Ectodermal cell (in vitro differentiated cells): ENCODE data around the gene PNPT1.
"Not testable (repeated sequence)": the region's sequence is repeated elsewhere in the genome, so short reads cannot be mapped to it uniquely, and the experiment has no call there.

Experiments used
- H3K27ac ChIP-seq: 2 replicates; pipeline ENCODE4 v1.7.0; 2013; ENCODE audit warnings: mild to moderate bottlenecking, low read depth, low read length; ENCODE audit not compliant: insufficient read depth, poor library complexity, severe bottlenecking
- H3K27me3 ChIP-seq: 2 replicates; pipeline ENCODE4 v1.7.0; 2013; ENCODE audit warnings: mild to moderate bottlenecking, low read length; ENCODE audit not compliant: insufficient read depth, control insufficient read depth, poor library complexity, severe bottlenecking
- H3K36me3 ChIP-seq: one replicate; pipeline ENCODE4 v1.7.0; 2013; ENCODE audit warnings: low read length; ENCODE audit not compliant: control insufficient read depth, insufficient read depth
- H3K4me1 ChIP-seq: one replicate; pipeline ENCODE4 v1.7.0; 2013; ENCODE audit warnings: low read length; ENCODE audit not compliant: control insufficient read depth, insufficient read depth
- H3K4me3 ChIP-seq: 2 replicates; pipeline ENCODE4 v1.7.0; 2013; ENCODE audit warnings: low read depth, low read length, control low read depth; ENCODE audit not compliant: insufficient read depth
- H3K9me3 ChIP-seq: 2 replicates; pipeline ENCODE4 v1.7.0; 2013; ENCODE audit warnings: mild to moderate bottlenecking, low read length, moderate library complexity; ENCODE audit not compliant: control insufficient read depth
- WGBS, 2 experiments: methylation state at CpG; one replicate each; pipeline ENCODE4 v1.1.7; 2013; ENCODE audit warnings: missing lambda C conversion rate in 2 of 2; 5-methylcytosine and 5-hydroxymethylcytosine counted together

Gene PNPT1

GRCh38 chr2:55718165-55719008 is 24.7 kb upstream of the PNPT1 start:
- H3K9me3 ChIP-seq = no peaks in the 10 kb centered on the region
- WGBS, 2 experiments = 34 to 50% methylated on average over 7 to 10 of the region's 11 CpGs
- no peak overlapping the region for H3K27ac ChIP-seq
- no peaks in the 10 kb centered on the region for H3K36me3 ChIP-seq
- no peaks in the 10 kb centered on the region for H3K4me1 ChIP-seq
- no peak overlapping the region for H3K4me3 ChIP-seq
- H3K27me3 ChIP-seq = no peaks in the 10 kb centered on the region

GRCh38 chr2:55715626-55716025 is 22.0 kb upstream of the PNPT1 start:
- WGBS, 2 experiments = 90 to 100% methylated on average over 4 of the region's 4 CpGs
- H3K4me1 ChIP-seq = peaks cover 4% of the 10 kb centered on the region
- no peak overlapping the region for H3K4me3 ChIP-seq
- no peaks in the 10 kb centered on the region for H3K36me3 ChIP-seq
- H3K27me3 ChIP-seq = no peaks in the 10 kb centered on the region
- no peaks in the 10 kb centered on the region for H3K9me3 ChIP-seq
- H3K27ac ChIP-seq = no peak overlapping the region

- H3K36me3 ChIP-seq, H3K4me3 ChIP-seq, H3K27ac ChIP-seq, H3K27me3 ChIP-seq, H3K9me3 ChIP-seq, H3K4me1 ChIP-seq: not testable (repeated sequence)
- 87 to 93% methylated on average over 3 of the region's 3 CpGs for WGBS, 2 experiments
These were observed 21.5 kb upstream of the PNPT1 start for GRCh38 chr2:55715178-55715577.

GRCh38 chr2:55712477-55713060 is 18.9 kb upstream of the PNPT1 start:
- Histone ChIP-seq H3K36me3 (no peaks in the 10 kb centered on the region), H3K27me3 (no peaks in the 10 kb centered on the region), H3K4me1 (peaks cover 4% of the 10 kb centered on the region), H3K27ac (no peak overlapping the region), H3K9me3 (no peaks in the 10 kb centered on the region), H3K4me3 (no peak overlapping the region)
- 73 to 76% methylated on average over 6 of the region's 6 CpGs for WGBS, 2 experiments

GRCh38 chr2:55710025-55710424 is 16.4 kb upstream of the PNPT1 start:
- Histone ChIP-seq H3K36me3 (no peaks in the 10 kb centered on the region), H3K27me3 (no peaks in the 10 kb centered on the region), H3K4me1 (peaks cover 4% of the 10 kb centered on the region), H3K4me3 (no peak overlapping the region), H3K9me3 (no peaks in the 10 kb centered on the region), H3K27ac (no peak overlapping the region)

- Histone ChIP-seq H3K4me3 (no peak overlapping the region), H3K27me3 (no peaks in the 10 kb centered on the region), H3K4me1 (peaks cover 4% of the 10 kb centered on the region), H3K27ac (no peak overlapping the region), H3K9me3 (no peaks in the 10 kb centered on the region), H3K36me3 (no peaks in the 10 kb centered on the region)
- 100% methylated on average over 1 of the region's 1 CpG; no CpG with 5 or more reads in 1 of the 2 experiments for WGBS, 2 experiments
These were observed 14.1 kb upstream of the PNPT1 start for GRCh38 chr2:55707751-55708150.

GRCh38 chr2:55706258-55706657 is 12.6 kb upstream of the PNPT1 start:
- not testable (repeated sequence) for H3K36me3 ChIP-seq, H3K9me3 ChIP-seq, H3K4me3 ChIP-seq, H3K27me3 ChIP-seq, H3K27ac ChIP-seq, H3K4me1 ChIP-seq
- WGBS, 2 experiments = 96 to 100% methylated on average over 1 of the region's 4 CpGs

GRCh38 chr2:55705027-55705653 is 11.5 kb upstream of the PNPT1 start:
- H3K4me1 ChIP-seq = no peaks in the 10 kb centered on the region
- no peak overlapping the region for H3K27ac ChIP-seq
- no peak overlapping the region for H3K4me3 ChIP-seq
- no peaks in the 10 kb centered on the region for H3K9me3 ChIP-seq
- no peaks in the 10 kb centered on the region for H3K27me3 ChIP-seq
- H3K36me3 ChIP-seq = no peaks in the 10 kb centered on the region
- WGBS, 2 experiments = 80 to 83% methylated on average over 6 to 7 of the region's 7 CpGs

GRCh38 chr2:55703350-55703749 is 9.7 kb upstream of the PNPT1 start:
- H3K4me1 ChIP-seq = no peaks in the 10 kb centered on the region
- H3K27ac ChIP-seq = no peak overlapping the region
- H3K4me3 ChIP-seq = no peak overlapping the region
- H3K27me3 ChIP-seq = no peaks in the 10 kb centered on the region
- H3K36me3 ChIP-seq = no peaks in the 10 kb centered on the region
- no peaks in the 10 kb centered on the region for H3K9me3 ChIP-seq
- 84 to 89% methylated on average over 4 of the region's 4 CpGs for WGBS, 2 experiments

GRCh38 chr2:55692740-55693139 is 904 bp downstream of the PNPT1 start:
- H3K27ac ChIP-seq, H3K36me3 ChIP-seq, H3K4me1 ChIP-seq, H3K27me3 ChIP-seq, H3K9me3 ChIP-seq: not testable (repeated sequence)
- H3K4me3 ChIP-seq = peak overlapping the region; percentile 95
- 12 to 22% methylated on average over 5 of the region's 5 CpGs for WGBS, 2 experiments
